Psoas muscle (tissue), 8 donors: ENCODE measurements around the gene POLDIP3. TPM values are rescaled to one million over a fixed set of nuclear protein-coding genes. Genes with fewer than 3 reads are reported as not detected.

Source experiments
- ATAC-seq, 4 donors: fragments of 200-7000 bp; cut with Tn5 transposase; one replicate each; pipeline ENCODE4 v1.9.1; 2020; ENCODE audit warnings: moderate library complexity in 3 of 4, mild to moderate bottlenecking in 2 of 4
- DNase-seq, 2 donors: peaks; one replicate each; pipeline ENCODE4 v3.0.0-alpha.2; 2020
- H3K27ac ChIP-seq: fragments of 200-600 bp; one replicate; pipeline ENCODE4 v1.8.0; 2022
- H3K27me3 ChIP-seq, 3 donors: fragments of 200-600 bp in 1 of 3; one replicate each; pipeline versions ENCODE4 v1.6.1 to v1.8.0; 2013 to 2022; ENCODE audit warnings: low read length in 2 of 3, mild to moderate bottlenecking in 2 of 3, moderate library complexity in 1 of 3; ENCODE audit not compliant: insufficient read depth in 3 of 3
- H3K36me3 ChIP-seq, 2 donors: fragments of 200-600 bp in 1 of 2; one replicate each; pipeline versions ENCODE4 v1.6.1 to v1.8.0; 2013 to 2022; ENCODE audit warnings: low read depth in 1 of 2, mild to moderate bottlenecking in 1 of 2, moderate library complexity in 1 of 2; ENCODE audit not compliant: insufficient read depth in 1 of 2
- H3K4me1 ChIP-seq: fragments of 200-600 bp; one replicate; pipeline ENCODE4 v1.8.0; 2022
- H3K4me3 ChIP-seq: fragments of 200-600 bp; one replicate; pipeline ENCODE4 v1.8.0; 2022; ENCODE audit warnings: mild to moderate bottlenecking
- H3K9me3 ChIP-seq: fragments of 200-600 bp; one replicate; pipeline ENCODE4 v1.8.0; 2022
- WGBS, 3 donors: extraction: QIAGEN DNeasy Blood & Tissue Kit; methylation state at CpG; one replicate each; pipeline versions ENCODE4 v1.1.6 to v1.1.7; 2013; 5-methylcytosine and 5-hydroxymethylcytosine counted together
- intact Hi-C, 2 donors: fragments of 100-400 bp; cut with DNase I; formaldehyde crosslinking; loops; one replicate each; pipeline versions ENCODE4 v1.11.0 to v1.14.2; 2022
- polyA plus RNA-seq, 3 donors: library from polyadenylated mRNA; stranded (reverse); fragments of 200-250 nt; gene quantifications; one replicate each; pipeline ENCODE4 v1.2.3, GENCODE V29; 2013
- total RNA-seq, 4 donors: library from RNA; stranded (reverse); fragmentation: NEBNext Ultra II Directional in 2 of 4; extraction: Animal tissue kit (Norgen Biotek cat#: 25700) in 2 of 4; gene quantifications; one replicate each; pipeline versions ENCODE4 v1.2.1 to v1.2.4, GENCODE V29; 2021 to 2023
- TF ChIP-seq, protein P1 (sequence below): fragments of 200-600 bp; IDR thresholded peaks from one replicate; pipeline ENCODE4 v1.8.0; 2022; ENCODE audit warnings: antibody characterized with exemption
- donor health status: healthy with polysubstance abuse.
- donor health status: DM: no; HTN: no; CAD: no; lungs with moderate emphysema.
- donor health status: Bipolar disorder and iron deficiency.
- donor health status: healthy.
- donor health status: DM: yes; HTN: yes; CAD: no.
- donor health status: DM: no; HTN: no; CAD: no.
- donor health status: DM: no; HTN: no; CAD: no.
- donor health status: DM: yes; HTN: yes; CAD: no.

Gene POLDIP3
- total and polyA plus RNA-seq, 7 donors: 25.0 to 47.1 (median 32.6) TPM

DNA sequence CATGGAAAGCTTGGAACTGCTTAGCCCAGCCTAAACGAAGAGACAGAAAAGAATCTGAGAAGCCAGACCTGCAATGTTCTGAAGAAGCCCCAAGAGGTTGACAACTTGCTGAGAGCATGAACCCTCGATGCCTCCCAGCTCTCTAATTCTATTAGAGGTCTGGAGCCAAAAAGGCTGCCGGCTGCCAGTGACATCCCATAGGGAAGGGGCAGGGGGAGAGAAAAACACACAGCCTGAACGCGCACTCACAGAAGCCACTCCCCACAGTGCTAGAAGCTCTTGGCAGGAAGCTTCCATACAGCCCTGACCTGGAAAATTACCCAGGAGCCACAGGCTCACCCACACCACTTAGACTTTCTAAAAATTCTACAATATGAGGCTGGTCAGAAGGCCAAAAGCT, 18.3 kb downstream of the POLDIP3 start:
- ATAC-seq (no peak), DNase-seq (no peak)
- 44 to 52% (median 49%) methylated on average over 5 of the region's 5 CpGs for whole genome bisulfite sequencing, 3 donors
- H3K4me1 ChIP-seq: no peaks in the 10 kb centered on the region
- H3K27me3 ChIP-seq: no peaks in the 10 kb centered on the region
- intact Hi-C loops: no loop called here
- H3K36me3 ChIP-seq: peaks cover 22 to 100% of the 10 kb centered on the region in 2 donors
- H3K4me3 ChIP-seq: no peak overlapping the region
- H3K9me3 ChIP-seq: no peaks in the 10 kb centered on the region
- TF ChIP-seq, protein P1, sequence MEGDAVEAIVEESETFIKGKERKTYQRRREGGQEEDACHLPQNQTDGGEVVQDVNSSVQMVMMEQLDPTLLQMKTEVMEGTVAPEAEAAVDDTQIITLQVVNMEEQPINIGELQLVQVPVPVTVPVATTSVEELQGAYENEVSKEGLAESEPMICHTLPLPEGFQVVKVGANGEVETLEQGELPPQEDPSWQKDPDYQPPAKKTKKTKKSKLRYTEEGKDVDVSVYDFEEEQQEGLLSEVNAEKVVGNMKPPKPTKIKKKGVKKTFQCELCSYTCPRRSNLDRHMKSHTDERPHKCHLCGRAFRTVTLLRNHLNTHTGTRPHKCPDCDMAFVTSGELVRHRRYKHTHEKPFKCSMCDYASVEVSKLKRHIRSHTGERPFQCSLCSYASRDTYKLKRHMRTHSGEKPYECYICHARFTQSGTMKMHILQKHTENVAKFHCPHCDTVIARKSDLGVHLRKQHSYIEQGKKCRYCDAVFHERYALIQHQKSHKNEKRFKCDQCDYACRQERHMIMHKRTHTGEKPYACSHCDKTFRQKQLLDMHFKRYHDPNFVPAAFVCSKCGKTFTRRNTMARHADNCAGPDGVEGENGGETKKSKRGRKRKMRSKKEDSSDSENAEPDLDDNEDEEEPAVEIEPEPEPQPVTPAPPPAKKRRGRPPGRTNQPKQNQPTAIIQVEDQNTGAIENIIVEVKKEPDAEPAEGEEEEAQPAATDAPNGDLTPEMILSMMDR: no peak
- H3K27ac ChIP-seq: no peak overlapping the region

DNA sequence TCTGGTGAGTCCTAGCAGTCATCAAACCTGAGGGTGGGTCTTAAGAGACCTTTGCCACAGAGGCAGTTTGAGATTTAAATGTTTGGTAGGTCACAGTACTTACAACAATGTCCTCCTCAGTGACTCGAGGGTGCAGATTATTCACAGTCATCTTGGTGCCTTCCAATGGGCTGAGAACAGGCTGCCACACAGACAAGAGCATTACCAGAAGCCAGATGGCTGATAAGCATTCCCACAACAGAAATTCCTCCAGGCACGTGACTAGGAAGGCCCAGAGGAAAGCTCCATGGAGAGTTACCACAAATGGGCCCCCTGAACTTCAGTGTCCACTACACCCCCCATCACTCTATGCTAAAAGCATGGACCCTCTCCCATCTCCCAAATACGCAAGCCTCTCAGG, 19.2 kb downstream of the POLDIP3 start:
- 57 to 66% (median 63%) methylated on average over 3 of the region's 3 CpGs for WGBS, 3 donors
- intact Hi-C loops: no loop called here
- no peaks in the 10 kb centered on the region for H3K4me1 ChIP-seq
- no peaks in the 10 kb centered on the region for H3K27me3 ChIP-seq
- no peak overlapping the region for H3K27ac ChIP-seq
- no peak for ATAC-seq
- DNase-seq: no peak
- H3K4me3 ChIP-seq: no peak overlapping the region
- H3K36me3 ChIP-seq: peaks cover 24 to 100% of the 10 kb centered on the region in 2 donors
- TF ChIP-seq, protein P1: no peak
- no peaks in the 10 kb centered on the region for H3K9me3 ChIP-seq

DNA sequence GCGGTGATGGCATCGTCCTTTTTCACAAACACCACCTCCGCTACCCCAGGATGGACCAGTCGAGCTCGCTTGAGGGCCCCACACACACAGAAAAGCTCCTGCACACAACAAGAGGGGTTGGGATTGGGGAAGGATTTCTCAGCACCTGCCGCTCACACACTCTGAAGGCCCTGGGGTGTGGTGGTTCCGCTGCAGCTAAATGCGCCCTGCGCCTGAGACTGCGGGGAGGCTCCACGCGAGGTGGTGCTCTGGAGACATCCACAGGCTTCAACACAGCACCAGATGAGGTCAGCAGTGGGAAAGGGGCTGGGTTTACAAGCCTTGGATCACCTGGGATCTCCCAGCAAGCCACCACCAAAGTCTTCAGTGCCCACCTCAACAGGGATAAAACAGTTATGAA, 22.7 kb downstream of the POLDIP3 start:
- Histone ChIP-seq H3K4me1 (no peaks in the 10 kb centered on the region), H3K9me3 (no peaks in the 10 kb centered on the region), H3K27me3 (no peaks in the 10 kb centered on the region), H3K27ac (no peak overlapping the region), H3K4me3 (no peak overlapping the region), H3K36me3 (peaks cover 20 to 99% of the 10 kb centered on the region in 2 donors)
- DNase-seq (no peak), ATAC-seq (no peak)
- WGBS, 3 donors: 94 to 97% (median 96%) methylated on average over 12 of the region's 12 CpGs
- intact Hi-C loops: no loop called here
- TF ChIP-seq, protein P1: no peak

DNA sequence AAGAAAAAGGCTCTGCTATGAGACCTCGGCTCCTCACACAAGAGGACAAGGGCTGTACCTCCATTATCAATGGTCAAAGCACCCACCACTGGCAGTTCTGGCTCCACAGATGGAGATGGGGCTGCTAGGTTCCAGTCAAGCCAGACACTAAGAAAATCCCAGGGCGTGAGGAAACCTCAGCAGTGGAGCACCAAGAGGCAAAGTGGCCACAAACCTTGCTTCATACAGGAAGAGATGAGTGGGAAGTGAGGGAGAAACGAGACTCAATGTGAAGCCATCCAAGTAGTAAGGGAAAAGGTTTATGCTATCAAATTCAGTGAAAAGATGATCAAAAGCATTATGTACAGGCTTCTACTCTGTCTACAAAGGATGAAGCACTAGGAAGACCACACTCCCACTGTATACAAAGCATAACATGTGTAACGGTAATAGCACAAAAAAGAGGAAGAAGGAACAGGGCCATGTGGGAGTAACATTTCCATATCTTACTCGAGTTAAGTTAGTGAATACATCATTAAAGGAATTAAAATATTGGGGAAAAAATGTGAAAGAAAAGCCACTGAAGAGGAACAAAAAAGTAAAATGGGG, 27.0 kb downstream of the POLDIP3 start:
- DNase-seq (no peak), ATAC-seq (no peak)
- TF ChIP-seq, protein P1: no peak
- peaks cover 6 to 99% of the 10 kb centered on the region in 2 donors for H3K36me3 ChIP-seq
- intact Hi-C loops: no loop called here
- H3K27me3 ChIP-seq: no peaks in the 10 kb centered on the region
- H3K27ac ChIP-seq: no peak overlapping the region
- 82 to 90% (median 87%) methylated on average over 5 of the region's 5 CpGs for WGBS, 3 donors
- H3K9me3 ChIP-seq: no peaks in the 10 kb centered on the region
- H3K4me3 ChIP-seq: no peak overlapping the region
- no peaks in the 10 kb centered on the region for H3K4me1 ChIP-seq

DNA sequence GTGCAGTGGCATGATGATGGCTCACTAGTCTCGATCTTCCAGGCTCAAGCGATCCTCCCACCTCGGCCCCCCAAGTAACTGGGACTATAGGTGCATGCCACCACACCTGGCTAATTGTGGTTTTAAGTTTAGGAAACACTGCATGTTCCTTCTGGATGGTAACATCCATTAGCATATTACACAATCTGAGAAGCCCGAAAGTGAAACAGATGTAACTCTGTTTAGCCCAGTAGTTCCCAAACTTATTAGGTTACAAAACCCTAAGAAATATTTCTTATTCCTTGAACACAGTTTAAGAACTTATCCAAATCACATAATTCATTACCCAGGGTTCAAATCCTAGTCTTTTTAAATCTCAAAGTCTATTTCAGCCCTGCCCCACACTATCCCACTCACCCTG, 28.3 kb downstream of the POLDIP3 start:
- DNase-seq: no peak
- Histone ChIP-seq H3K27ac (no peak overlapping the region), H3K27me3 (no peaks in the 10 kb centered on the region), H3K4me1 (peaks cover 4% of the 10 kb centered on the region), H3K4me3 (no peak overlapping the region), H3K36me3 (peaks cover 4 to 87% of the 10 kb centered on the region in 2 donors), H3K9me3 (no peaks in the 10 kb centered on the region)
- ATAC-seq: no peak
- 91 to 95% (median 95%) methylated on average over 4 of the region's 4 CpGs for whole genome bisulfite sequencing, 3 donors
- TF ChIP-seq, protein P1: no peak
- intact Hi-C loops: no loop called here
